ENCODE measurements around the gene MSRB2.

- no peak for TF ChIP-seq EZH2 (IDR thresholded peaks at IDR 0.05; ENCODE audit: borderline replicate concordance, low read length)
- no peak for TF ChIP-seq CTCF (IDR thresholded peaks at IDR 0.05; ENCODE audit: low read length)
These were observed 47.2 kb upstream of the MSRB2 start for GRCh38 chr10:23048191-23048590.

Data from OCI-LY1 (cell line).